H1 (cell line): ENCODE results near the gene CD69. TPM values are rescaled to one million over a fixed set of nuclear protein-coding genes. Genes with fewer than 3 reads are reported as not detected.

Experiments used
- CTCF ChIA-PET: fragments of 300-600 bp; sonication (Branson Sonifier 250); formaldehyde crosslinking; loops from one replicate; lab custom pipeline; 2021; ENCODE audit not compliant: partially characterized antibody; lab: Charles Lee
- POLR2A ChIA-PET: fragments of 300-600 bp; sonication (Branson Sonifier 250); formaldehyde crosslinking; loops from one replicate; lab custom pipeline; 2021; ENCODE audit warnings: inconsistent platforms; ENCODE audit not compliant: partially characterized antibody; lab: Charles Lee
- DNase-seq, 2 experiments: peaks; one replicate each; pipeline versions ENCODE4 v3.0.0 to v3.0.0-alpha.2; 2010 to 2022; ENCODE audit warnings: low spot score in 2 of 2, low read depth in 1 of 2, mixed read lengths in 1 of 2
- FAIRE-seq: peaks from 2 replicates; lab custom pipeline; 2011; peaks lifted over from hg19 to GRCh38; lab: Jason Lieb, UNC
- H2AFZ ChIP-seq: 2 replicates; pipeline ENCODE4 v1.8.1; 2012; ENCODE audit warnings: low read length, inconsistent platforms
- H2AK5ac ChIP-seq: 2 replicates; pipeline ENCODE4 v1.6.1; 2013; ENCODE audit warnings: low read depth, low read length
- H2BK120ac ChIP-seq: replicated peaks from 2 replicates; pipeline ENCODE3; 2013; ENCODE audit warnings: low read depth, low read length, inconsistent platforms
- H2BK12ac ChIP-seq: 2 replicates; pipeline ENCODE4 v1.6.1; 2013; ENCODE audit warnings: low read depth, low read length
- H2BK15ac ChIP-seq: 2 replicates; pipeline ENCODE4 v1.6.1; 2013; ENCODE audit warnings: low read length
- H2BK20ac ChIP-seq: 2 replicates; pipeline ENCODE4 v1.6.1; 2013; ENCODE audit warnings: low read length
- H2BK5ac ChIP-seq: 2 replicates; pipeline ENCODE4 v1.6.1; 2013; ENCODE audit warnings: low read depth, low read length
- H3K14ac ChIP-seq: 2 replicates; pipeline ENCODE4 v1.6.1; 2013; ENCODE audit warnings: inconsistent platforms; ENCODE audit not compliant: insufficient read length
- H3K18ac ChIP-seq: 2 replicates; pipeline ENCODE4 v1.6.1; 2013; ENCODE audit warnings: low read length; ENCODE audit errors: extremely low read depth
- H3K23ac ChIP-seq: 2 replicates; pipeline ENCODE4 v1.6.1; 2013; ENCODE audit warnings: inconsistent platforms; ENCODE audit not compliant: insufficient read length
- H3K23me2 ChIP-seq: 2 replicates; pipeline ENCODE4 v1.6.1; 2013; ENCODE audit warnings: low read depth, low read length
- H3K27ac ChIP-seq: 2 replicates; pipeline ENCODE4 v1.6.1; 2011; ENCODE audit warnings: low read depth, low read length, inconsistent platforms
- H3K27me3 ChIP-seq, 4 experiments: replicated peaks in 1 of 4; 1 replicate in 1 of 4; 2 replicates in 3 of 4; pipeline versions ENCODE4 v1.6.1 to v1.8.1; 2011 to 2013; ENCODE audit warnings: low read length in 3 of 4, mild to moderate bottlenecking in 3 of 4, inconsistent platforms in 2 of 4, mixed read lengths in 2 of 4, moderate library complexity in 1 of 4; ENCODE audit not compliant: control insufficient read depth in 3 of 4, insufficient read depth in 3 of 4; ENCODE audit errors: extremely low read depth in 1 of 4
- H3K36me3 ChIP-seq, 4 experiments: 2 replicates each; pipeline versions ENCODE4 v1.6.1 to v1.8.1; 2011 to 2013; ENCODE audit warnings: mild to moderate bottlenecking in 4 of 4, low read length in 3 of 4, moderate library complexity in 2 of 4, control low read depth in 1 of 4, inconsistent platforms in 1 of 4; ENCODE audit not compliant: insufficient read depth in 4 of 4, control insufficient read depth in 2 of 4
- H3K4ac ChIP-seq: replicated peaks from 2 replicates; pipeline ENCODE3; 2013; ENCODE audit warnings: low read length, low read depth, mixed read lengths, inconsistent platforms; ENCODE audit not compliant: insufficient read length
- H3K4me1 ChIP-seq, 4 experiments: replicated peaks in 1 of 4; 1 replicate in 1 of 4; 2 replicates in 3 of 4; pipeline versions ENCODE4 v1.6.1 to v1.8.1; 2011 to 2013; ENCODE audit warnings: low read length in 3 of 4, inconsistent platforms in 2 of 4, mixed read lengths in 1 of 4; ENCODE audit not compliant: insufficient read depth in 4 of 4, control insufficient read depth in 3 of 4
- H3K4me2 ChIP-seq, 2 experiments: 2 replicates each; pipeline versions ENCODE4 v1.6.1 to v1.8.1; 2011 to 2013; ENCODE audit warnings: low read depth in 2 of 2, low read length in 2 of 2, control low read depth in 1 of 2, inconsistent platforms in 1 of 2, mild to moderate bottlenecking in 1 of 2; ENCODE audit not compliant: insufficient read depth in 1 of 2
- H3K4me3 ChIP-seq, 4 experiments: fragments of 200-600, 300-600 bp in 1 of 4; sonication (generic), shearing (Covaris generic), sonication (Bioruptor Twin) in 1 of 4; 2 replicates each; pipeline versions ENCODE4 v1.5.1 to v1.8.1; 2011 to 2016; ENCODE audit warnings: low read length in 4 of 4, low read depth in 3 of 4, control low read depth in 2 of 4, inconsistent platforms in 2 of 4, mild to moderate bottlenecking in 2 of 4, mixed read lengths in 1 of 4, moderate library complexity in 1 of 4; ENCODE audit not compliant: insufficient read depth in 2 of 4; ENCODE audit errors: extremely low read depth in 1 of 4
- H3K56ac ChIP-seq: replicated peaks from 2 replicates; pipeline ENCODE3; 2013; ENCODE audit warnings: low read depth, mild to moderate bottlenecking, mixed read lengths, low read length, inconsistent platforms; ENCODE audit not compliant: insufficient read length
- H3K79me1 ChIP-seq: 2 replicates; pipeline ENCODE4 v1.6.1; 2013; ENCODE audit warnings: low read depth, low read length, control low read depth
- H3K79me2 ChIP-seq, 2 experiments: 2 replicates each; pipeline versions ENCODE4 v1.6.1 to v1.8.1; 2012 to 2013; ENCODE audit warnings: low read length in 2 of 2, mild to moderate bottlenecking in 2 of 2, inconsistent platforms in 1 of 2; ENCODE audit not compliant: insufficient read depth in 2 of 2, control insufficient read depth in 1 of 2
- H3K9ac ChIP-seq, 4 experiments: replicated peaks in 1 of 4; 1 replicate in 1 of 4; 2 replicates in 3 of 4; pipeline versions ENCODE4 v1.6.1 to v1.8.1; 2011 to 2013; ENCODE audit warnings: low read depth in 3 of 4, low read length in 3 of 4, control low read depth in 2 of 4, mild to moderate bottlenecking in 2 of 4, moderate library complexity in 2 of 4, inconsistent platforms in 1 of 4; ENCODE audit errors: extremely low read depth in 1 of 4
- H3K9me3 ChIP-seq, 2 experiments: 2 replicates each; pipeline versions ENCODE4 v1.6.1 to v1.8.1; 2012 to 2013; ENCODE audit warnings: mild to moderate bottlenecking in 2 of 2, moderate library complexity in 2 of 2, control low read depth in 1 of 2, inconsistent platforms in 1 of 2, low read depth in 1 of 2, low read length in 1 of 2, mixed read lengths in 1 of 2; ENCODE audit not compliant: insufficient read depth in 2 of 2
- H4K20me1 ChIP-seq, 2 experiments: replicated peaks in 1 of 2; 2 replicates each; pipeline versions ENCODE3 to v1.8.1; 2011 to 2013; ENCODE audit warnings: inconsistent platforms in 2 of 2, low read length in 2 of 2, mild to moderate bottlenecking in 1 of 2; ENCODE audit not compliant: insufficient read depth in 2 of 2, control insufficient read depth in 1 of 2
- H4K5ac ChIP-seq: 2 replicates; pipeline ENCODE4 v1.6.1; 2013; ENCODE audit warnings: low read length, low read depth, mixed read lengths, inconsistent platforms; ENCODE audit not compliant: insufficient read length
- H4K8ac ChIP-seq: 2 replicates; pipeline ENCODE4 v1.8.0; 2013; ENCODE audit warnings: mild to moderate bottlenecking, moderate library complexity, low read length, inconsistent platforms; ENCODE audit not compliant: insufficient read depth; ENCODE audit errors: extremely low read depth
- H4K91ac ChIP-seq: replicated peaks from 2 replicates; pipeline ENCODE3; 2013; ENCODE audit warnings: low read length, mixed read lengths, inconsistent platforms; ENCODE audit not compliant: insufficient read length
- ATF2 ChIP-seq: IDR thresholded peaks from 2 replicates; pipeline ENCODE4 v1.6.1; 2012; ENCODE audit warnings: low read length, inconsistent platforms
- BACH1 ChIP-seq: IDR thresholded peaks from 2 replicates; pipeline ENCODE4 v1.6.1; 2012; ENCODE audit warnings: low read length, improper control_type of control experiment
- CEBPB ChIP-seq: IDR thresholded peaks from 2 replicates; pipeline ENCODE4 v1.6.1; 2012; ENCODE audit warnings: low read depth, low read length
- CTCF ChIP-seq, 3 experiments: IDR thresholded peaks; 1 replicate in 2 of 3; 2 replicates in 1 of 3; pipeline versions ENCODE4 v1.5.1 to v1.6.1; 2011; ENCODE audit warnings: low read length in 3 of 3, mild to moderate bottlenecking in 3 of 3, inconsistent platforms in 2 of 3, low read depth in 1 of 3, moderate library complexity in 1 of 3; ENCODE audit not compliant: insufficient read depth in 1 of 3; ENCODE audit errors: control extremely low read depth in 1 of 3
- EGR1 ChIP-seq: IDR thresholded peaks from 2 replicates; pipeline ENCODE4 v1.6.1; 2011; ENCODE audit warnings: low read depth, low read length, borderline replicate concordance
- FOSL1 ChIP-seq: IDR thresholded peaks from 2 replicates; pipeline ENCODE4 v1.6.1; 2011; ENCODE audit warnings: mild to moderate bottlenecking, low read depth, low read length, moderate library complexity; ENCODE audit not compliant: insufficient read depth
- NANOG ChIP-seq: IDR thresholded peaks from 2 replicates; pipeline ENCODE4 v1.6.1; 2011; ENCODE audit warnings: low read length, low read depth, mild to moderate bottlenecking, inconsistent platforms; ENCODE audit not compliant: insufficient read depth, poor library complexity, severe bottlenecking
- RBBP5 ChIP-seq: IDR thresholded peaks from 2 replicates; pipeline ENCODE4 v1.7.1; 2012; ENCODE audit warnings: low read depth, mild to moderate bottlenecking, inconsistent platforms, low read length, moderate library complexity, borderline replicate concordance
- TBP ChIP-seq: IDR thresholded peaks from 2 replicates; pipeline ENCODE4 v1.6.1; 2011; ENCODE audit warnings: low read depth, low read length, improper control_type of control experiment
- WGBS, 2 experiments: shearing (Covaris generic) in 1 of 2; methylation state at CpG; one replicate each; pipeline versions ENCODE4 v1.1.6 to v1.1.7; 2013 to 2015; ENCODE audit warnings: low lambda C conversion rate in 2 of 2, mixed read lengths in 2 of 2, inconsistent platforms in 1 of 2, low coverage in 1 of 2, missing lambda C conversion rate in 1 of 2; ENCODE audit not compliant: insufficient replicate concordance in 2 of 2, insufficient coverage in 1 of 2, insufficient read length in 1 of 2; ENCODE audit errors: extremely low coverage in 1 of 2, missing lambda C conversion rate in 1 of 2; 5-methylcytosine and 5-hydroxymethylcytosine counted together
- polyA plus RNA-seq, 7 experiments: library from polyadenylated mRNA; depleted of rRNA in 3 of 7; stranded (reverse) in 5 of 7; unstranded in 2 of 7; fragments of >200 nt in 5 of 7; fragments of 200-250 nt in 2 of 7; gene quantifications; 1 replicate in 5 of 7; 2 replicates in 1 of 7; 4 replicates in 1 of 7; pipeline versions ENCODE4 v1.2.1 to v1.2.3, GENCODE V29; 2011 to 2013; ENCODE audit warnings: missing spikeins in 2 of 7, mixed read lengths in 2 of 7
- total RNA-seq: library from RNA; stranded (reverse); fragmentation: NEBNext Ultra II Directional; extraction: Animal tissue kit (Norgen Biotek cat#: 25700); gene quantifications from 2 replicates; pipeline ENCODE4 v1.2.1, GENCODE V29; 2021

Gene CD69
- total and polyA plus RNA-seq, 2 of the 8 experiments (the other 6 are each of a cell fraction or from before 2014, with no cell fraction given) = not detected

GRCh38 chr12:9784326-9784725 lies 23.6 kb upstream of the CD69 start:
- Histone ChIP-seq H2BK120ac (no peak overlapping the region), H3K79me2 (no peaks in the 10 kb centered on the region), H3K4me3 (peak overlapping the region in 1 of 4 experiments; percentile 12; a peak in 1 of 8 replicates), H4K5ac (peak overlapping the region; percentile 86), H4K91ac (no peak overlapping the region), H4K20me1 (no peaks in the 10 kb centered on the region), H3K23ac (no peak overlapping the region), H2BK12ac (no peak overlapping the region), H3K36me3 (no peaks in the 10 kb centered on the region), H2BK5ac (no peak overlapping the region), H3K79me1 (no peaks in the 10 kb centered on the region), H3K9ac (no peak overlapping the region), H3K4ac (no peak overlapping the region), H2BK20ac (no peak overlapping the region), H3K14ac (no peak overlapping the region), H3K9me3 (peaks cover 0 to 4% of the 10 kb centered on the region in 2 experiments; a peak in 1 of 4 replicates), H2BK15ac (no peak overlapping the region), H3K56ac (no peak overlapping the region), H4K8ac (no peak overlapping the region), H2AK5ac (no peak overlapping the region), H3K23me2 (no peaks in the 10 kb centered on the region), H3K27me3 (no peaks in the 10 kb centered on the region), H3K18ac (no peak overlapping the region), H3K27ac (no peak overlapping the region), H2AFZ (no peak overlapping the region), H3K4me2 (peak overlapping the region; percentile 9 to 13; a peak in 2 of 4 replicates), H3K4me1 (peaks cover 0 to 13% (median 2%) of the 10 kb centered on the region in 4 experiments; a peak in 3 of 7 replicates)
- ChIA-PET POLR2A (no interaction called here), CTCF (interaction anchor here (1.0 to 1.8 kb wide), 4 partner anchors 15 to 40 kb away, joined by 4 to 10 read pairs (median 4); no protein-coding TSS in a partner anchor)
- WGBS, 2 experiments = 76% methylated on average over 2 of the region's 2 CpGs; no CpG with 5 or more reads in 1 of the 2 experiments
- DNase-seq = no peak
- no peak for FAIRE-seq
- TF ChIP-seq BACH1 = no peak
- TF ChIP-seq ATF2 = no peak
- no peak for TF ChIP-seq EGR1
- TF ChIP-seq CTCF (IDR thresholded peaks at IDR 0.05; ENCODE audit: control extremely low read depth in 1 of 3, insufficient read depth in 1 of 3, low read depth in 1 of 3, low read length in 3 of 3) = no peak
- TF ChIP-seq TBP = no peak
- no peak for TF ChIP-seq NANOG
- TF ChIP-seq FOSL1 = no peak
- TF ChIP-seq RBBP5 = no peak
- no peak for TF ChIP-seq CEBPB
